ENCODE results near the gene GARS1.

Gene GARS1

GRCh38 chr7:30683306-30683705 lies 88.6 kb downstream of the GARS1 start:
- DNase-seq = no peak
